HG02610 (cell line): ENCODE results near the gene CBLC.

Source experiments
- ATAC-seq: cut with Tn5 transposase; IDR thresholded peaks from one replicate; pipeline ENCODE4 v1.9.1; 2021; ENCODE audit warnings: mild to moderate bottlenecking, moderate library complexity; ENCODE audit not compliant: unreplicated experiment

The CBLC gene, protein sequence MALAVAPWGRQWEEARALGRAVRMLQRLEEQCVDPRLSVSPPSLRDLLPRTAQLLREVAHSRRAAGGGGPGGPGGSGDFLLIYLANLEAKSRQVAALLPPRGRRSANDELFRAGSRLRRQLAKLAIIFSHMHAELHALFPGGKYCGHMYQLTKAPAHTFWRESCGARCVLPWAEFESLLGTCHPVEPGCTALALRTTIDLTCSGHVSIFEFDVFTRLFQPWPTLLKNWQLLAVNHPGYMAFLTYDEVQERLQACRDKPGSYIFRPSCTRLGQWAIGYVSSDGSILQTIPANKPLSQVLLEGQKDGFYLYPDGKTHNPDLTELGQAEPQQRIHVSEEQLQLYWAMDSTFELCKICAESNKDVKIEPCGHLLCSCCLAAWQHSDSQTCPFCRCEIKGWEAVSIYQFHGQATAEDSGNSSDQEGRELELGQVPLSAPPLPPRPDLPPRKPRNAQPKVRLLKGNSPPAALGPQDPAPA

GRCh38 chr19:44777715-44778347, at the start of gene CBLC:
Gene CBLC, plus strand, starts transcription at chr19:44777890. Its CDS starts 42 bp downstream, at chr19:44777932.
- ATAC-seq: no peak

- no peak for ATAC-seq
Observed at GRCh38 chr19:44728178-44728577, 49.5 kb upstream of the CBLC start.

- ATAC-seq: no peak
Observed at GRCh38 chr19:44729516-44730033, 48.1 kb upstream of the CBLC start.

DNA sequence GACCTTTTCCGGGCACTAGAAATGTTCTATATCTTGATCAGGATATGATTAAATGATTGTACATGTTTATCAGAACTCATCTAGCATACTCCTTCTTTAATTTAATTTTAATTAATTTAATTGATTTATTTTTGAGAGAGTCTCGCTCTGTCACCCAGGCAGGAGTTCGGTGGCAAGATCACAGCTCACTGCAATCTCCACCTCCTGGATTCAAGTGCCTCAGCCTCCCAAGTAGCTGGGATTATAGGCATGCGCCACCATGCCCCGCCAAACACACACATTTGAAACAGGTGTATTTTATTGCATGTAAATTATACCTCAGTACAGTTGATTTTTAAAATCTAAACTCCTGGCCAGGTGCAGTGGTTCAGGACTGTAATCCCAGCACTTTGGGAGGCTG, 46.6 kb upstream of the CBLC start:
- no peak for ATAC-seq

GRCh38 chr19:44731622-44732021, 46.1 kb upstream of the CBLC start:
- ATAC-seq: no peak

GRCh38 chr19:44732235-44733014, 45.3 kb upstream of the CBLC start:
- ATAC-seq: no peak

GRCh38 chr19:44734357-44734756, 43.3 kb upstream of the CBLC start:
- no peak for ATAC-seq

DNA sequence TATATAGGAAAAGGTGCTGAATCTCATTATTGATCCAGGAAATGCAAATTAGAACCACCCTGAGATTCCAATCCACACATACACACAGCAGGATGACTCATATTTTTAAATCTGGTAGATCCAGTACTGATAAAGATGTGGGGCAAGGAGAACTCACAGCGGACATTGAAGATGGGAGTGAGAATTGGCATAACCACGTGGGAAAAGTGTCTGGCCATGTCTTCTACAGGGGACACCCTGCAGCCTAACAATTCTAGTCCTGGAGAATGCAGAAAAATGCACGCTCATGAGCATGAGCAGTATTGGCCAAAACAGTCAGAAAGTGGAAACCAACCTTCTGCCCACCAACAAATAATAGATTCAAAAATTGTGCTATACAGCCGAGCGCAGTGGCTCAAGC, 42.7 kb upstream of the CBLC start:
- no peak for ATAC-seq

DNA sequence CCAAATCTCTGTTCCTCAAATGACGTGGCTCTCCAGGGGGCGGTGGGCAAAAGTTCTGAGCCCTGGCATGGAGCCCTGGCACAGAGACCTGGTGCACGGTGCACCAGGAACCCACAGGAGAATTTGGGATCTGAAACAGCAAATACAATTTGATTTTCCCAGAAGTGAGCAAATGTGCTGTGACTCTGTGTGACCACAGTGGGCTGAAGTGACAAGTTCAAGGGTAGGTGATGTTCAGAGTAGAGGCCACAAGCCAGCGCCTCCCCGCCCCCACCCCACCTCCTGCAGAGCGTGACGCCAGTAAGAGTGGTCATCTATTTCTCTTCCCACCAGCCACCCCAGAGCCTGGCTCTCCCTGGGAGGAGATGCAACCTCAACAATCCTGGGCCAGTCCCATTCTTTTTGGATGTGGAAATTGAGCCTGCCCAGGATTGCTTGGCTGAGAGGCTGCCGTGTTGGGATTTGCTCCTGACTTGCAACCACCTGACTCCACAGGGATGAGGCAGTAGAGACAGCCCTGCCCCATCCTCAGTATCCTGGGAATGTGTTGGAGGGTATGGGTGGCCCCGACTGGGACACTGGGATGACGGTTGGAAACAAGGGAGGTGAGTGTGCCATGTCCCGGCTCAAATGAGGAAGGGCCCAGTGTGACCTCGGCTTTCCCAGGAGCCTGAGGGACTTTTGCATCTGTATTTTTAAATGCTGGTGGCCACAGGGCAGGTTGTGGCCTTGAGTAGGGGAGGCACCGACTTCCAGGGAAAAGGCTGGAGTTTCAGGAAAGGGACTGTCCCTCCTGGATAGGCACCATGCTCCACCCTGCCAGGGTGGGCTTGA, 40.2 kb upstream of the CBLC start:
- ATAC-seq: no peak

- no peak for ATAC-seq
Observed at GRCh38 chr19:44738136-44738535, 39.6 kb upstream of the CBLC start.

DNA sequence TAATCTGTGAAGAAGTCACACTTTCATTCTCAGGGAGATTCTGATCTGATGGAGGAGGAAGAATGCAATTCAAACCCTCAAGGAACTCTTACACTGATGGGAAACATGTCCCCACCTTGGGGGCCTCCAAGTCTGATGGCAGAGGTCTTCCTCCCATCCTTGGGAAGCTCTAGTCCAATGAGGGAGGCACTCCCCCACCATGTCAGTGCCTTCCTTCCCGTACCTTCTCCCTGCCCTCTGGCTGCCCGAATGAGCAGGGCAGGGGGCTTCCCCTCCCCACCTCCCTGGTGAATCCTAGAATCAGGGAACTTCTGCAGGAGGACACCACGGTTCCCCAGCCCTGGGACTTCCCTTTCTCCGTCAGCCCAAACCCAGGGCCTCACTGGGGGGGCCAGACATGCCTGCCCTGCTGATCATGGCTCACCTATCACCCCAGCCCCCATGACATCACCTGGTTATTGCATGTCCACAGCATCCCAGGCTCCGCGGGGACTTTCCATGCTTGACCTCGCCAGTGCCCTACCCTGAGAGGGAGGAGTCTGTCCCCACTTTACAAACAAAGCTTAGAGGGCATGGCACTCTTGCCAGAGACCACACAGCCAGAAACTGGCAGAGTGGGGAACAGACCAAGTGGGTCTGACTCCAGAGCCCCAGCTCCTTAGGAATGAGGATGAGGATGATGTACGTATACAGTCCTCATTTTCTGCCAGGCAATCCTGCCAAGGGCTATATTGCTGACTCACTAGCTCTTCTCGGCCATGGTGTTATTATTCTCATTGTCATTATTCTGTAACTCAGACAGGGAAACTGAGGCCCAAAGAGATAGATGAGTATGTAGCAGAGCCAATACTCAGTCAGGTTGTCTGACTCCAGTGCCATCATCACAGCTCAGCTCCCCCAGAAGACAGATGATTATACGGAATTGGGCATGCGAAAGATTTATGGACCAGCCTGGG, 38.8 kb upstream of the CBLC start:
- peak; percentile 40 for ATAC-seq

DNA sequence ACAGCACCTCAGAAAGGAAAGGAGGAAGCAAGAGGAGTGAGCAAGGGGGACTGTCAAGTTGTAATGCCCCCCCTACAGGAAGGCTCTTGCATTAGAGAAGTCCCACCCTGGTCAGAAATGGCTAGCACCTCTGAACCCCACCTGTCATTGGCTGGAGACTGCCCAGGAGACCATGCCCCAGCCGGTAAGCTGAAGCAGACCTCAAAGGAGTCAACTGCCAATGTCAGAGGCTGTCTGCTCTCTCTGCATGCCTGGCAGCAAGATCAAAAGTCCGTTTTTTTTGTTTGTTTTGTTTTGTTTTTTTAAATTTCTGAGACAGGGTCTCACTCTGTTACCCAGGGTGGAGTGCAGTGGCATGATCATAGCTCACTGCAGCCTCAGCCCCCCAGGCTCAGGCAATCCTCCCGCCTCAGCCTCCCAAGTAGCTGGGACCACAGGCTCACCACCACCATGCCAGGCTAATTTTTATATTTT, 37.3 kb upstream of the CBLC start:
- ATAC-seq: no peak

DNA sequence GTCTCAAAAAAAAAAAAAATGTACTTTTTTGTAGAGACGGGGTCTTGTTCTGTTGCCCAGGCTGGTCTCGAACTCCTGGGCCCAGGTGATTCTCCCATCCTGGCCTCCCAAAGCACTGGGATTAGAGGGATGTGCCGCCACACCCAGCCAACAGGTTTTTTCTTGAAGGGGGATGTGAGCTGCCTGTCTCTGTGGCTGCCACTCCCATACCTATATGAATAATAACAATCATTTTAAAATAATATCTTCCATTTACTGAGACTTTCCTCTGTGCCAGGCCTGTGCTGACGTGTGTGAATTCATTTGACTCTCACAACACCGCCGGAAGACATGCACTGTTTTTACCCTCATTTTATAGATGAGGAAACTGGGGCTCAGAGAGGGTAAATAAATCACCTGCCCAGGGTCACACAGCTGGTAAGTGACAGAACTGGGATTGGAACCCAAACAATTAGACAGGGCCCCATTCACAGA, 36.4 kb upstream of the CBLC start:
- ATAC-seq: no peak

DNA sequence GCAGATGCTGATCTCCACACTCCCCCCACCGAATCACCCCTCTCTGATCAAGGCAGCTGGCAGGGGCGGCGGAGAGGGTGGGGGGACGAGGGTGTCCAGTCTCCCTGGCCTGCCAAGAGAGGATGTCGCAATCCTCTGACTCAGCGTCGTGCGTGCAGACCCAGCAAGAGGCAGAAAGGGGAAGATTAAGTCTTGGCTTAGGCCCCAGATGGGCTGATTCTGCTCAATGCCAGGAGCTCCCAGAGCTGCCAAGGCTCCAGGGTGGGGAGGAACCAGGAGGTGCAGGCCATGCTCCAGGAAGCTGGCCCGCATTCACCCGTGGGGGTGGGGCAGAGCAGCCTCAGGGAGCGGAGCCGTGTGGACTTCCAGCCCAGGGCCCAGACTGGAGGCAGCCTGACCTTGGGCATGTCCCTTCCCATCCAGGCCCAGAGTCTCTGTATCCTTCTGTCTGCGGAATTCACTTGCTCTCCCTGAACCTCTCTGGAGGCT, 35.8 kb upstream of the CBLC start:
- no peak for ATAC-seq

DNA sequence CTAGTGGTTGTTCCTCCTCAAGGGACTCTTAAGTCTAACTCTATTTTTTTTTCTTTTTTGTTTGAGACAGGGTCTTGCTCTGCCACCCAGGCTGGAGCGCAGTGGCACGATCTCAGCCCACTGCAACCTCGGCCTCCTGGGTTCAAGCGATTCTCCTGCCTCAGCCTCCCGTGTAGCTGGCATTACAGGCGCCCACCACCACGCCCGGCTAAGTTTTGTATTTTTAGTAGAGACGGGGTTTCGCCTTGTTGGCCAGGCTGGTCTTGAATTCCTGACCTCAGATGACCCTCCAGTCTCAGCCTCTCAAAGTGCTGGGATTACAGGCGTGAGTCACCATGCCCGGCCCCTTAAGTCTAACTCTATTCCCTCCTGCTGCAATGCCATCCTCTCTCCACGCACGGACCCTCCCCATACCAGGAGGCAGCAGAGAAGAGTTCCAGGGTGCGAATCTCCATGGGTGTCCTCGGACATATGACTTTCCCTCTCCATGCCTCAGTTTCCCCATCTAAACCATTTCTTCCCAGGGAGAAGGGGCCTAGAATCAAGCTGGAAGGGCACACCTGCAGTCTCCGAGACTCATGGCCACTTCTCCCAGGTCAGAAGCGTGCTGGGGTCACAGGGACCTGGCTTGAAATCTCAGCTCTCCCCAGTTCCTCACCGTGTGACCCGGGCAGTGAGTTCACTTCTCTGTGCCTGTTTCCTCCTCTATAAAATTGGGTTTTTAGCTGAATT, 35.2 kb upstream of the CBLC start:
- ATAC-seq: no peak

- no peak for ATAC-seq
Observed at GRCh38 chr19:44744871-44745332, 32.8 kb upstream of the CBLC start.

DNA sequence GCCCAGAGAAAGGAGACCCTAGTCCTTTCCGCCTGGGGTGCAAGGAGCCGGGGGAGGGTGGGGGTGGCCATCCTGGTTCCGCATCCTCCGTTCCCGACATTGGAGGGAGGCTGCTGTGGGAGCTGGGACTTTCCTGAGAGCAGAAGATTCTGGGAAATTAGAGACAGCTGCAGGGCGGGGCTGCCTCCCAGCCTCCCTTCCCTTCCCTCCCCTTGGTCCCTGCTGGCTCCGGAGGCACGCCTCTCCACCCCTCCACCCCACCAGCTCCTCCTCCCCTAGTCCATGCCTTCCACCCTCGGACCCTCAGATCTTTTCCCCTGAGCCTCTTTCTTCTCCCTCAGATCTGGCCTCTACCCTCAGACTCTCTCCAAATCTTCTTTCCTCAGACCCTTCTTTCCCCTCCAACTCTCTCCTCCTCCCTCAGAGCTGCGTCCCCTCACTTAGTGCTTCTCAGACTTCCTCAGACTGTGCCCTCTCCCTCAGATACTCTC, 32.3 kb upstream of the CBLC start:
- ATAC-seq: no peak
